Small intestine (tissue), 7 donors: Measurements from ENCODE around the gene RASA1. TPM values are rescaled to one million over a fixed set of nuclear protein-coding genes. Genes with fewer than 3 reads are reported as not detected.

ENCODE experiments used
- DNase-seq, 2 donors: peaks; one replicate each; pipeline versions ENCODE4 v3.0.0 to v3.0.0-alpha.2; 2013
- FAIRE-seq: peaks from 2 replicates; lab custom pipeline; 2012; peaks lifted over from hg19 to GRCh38; lab: Jason Lieb, UNC
- H3K27ac ChIP-seq, 3 donors: one replicate each; pipeline ENCODE4 v1.5.1; 2013; ENCODE audit warnings: low read length in 2 of 3, mild to moderate bottlenecking in 2 of 3, control low read depth in 1 of 3, inconsistent platforms in 1 of 3, low read depth in 1 of 3, moderate library complexity in 1 of 3
- H3K27me3 ChIP-seq, 3 donors: one replicate each; pipeline ENCODE4 v1.6.1; 2013; ENCODE audit warnings: low read length in 3 of 3, inconsistent platforms in 1 of 3; ENCODE audit not compliant: control insufficient read depth in 3 of 3, insufficient read depth in 3 of 3
- H3K36me3 ChIP-seq, 3 donors: one replicate each; pipeline ENCODE4 v1.6.1; 2013; ENCODE audit warnings: low read length in 3 of 3, inconsistent platforms in 1 of 3, low read depth in 1 of 3, mild to moderate bottlenecking in 1 of 3, moderate library complexity in 1 of 3; ENCODE audit not compliant: control insufficient read depth in 3 of 3, insufficient read depth in 2 of 3
- H3K4me1 ChIP-seq, 3 donors: one replicate each; pipeline ENCODE4 v1.6.1; 2013; ENCODE audit warnings: low read length in 2 of 3, inconsistent platforms in 1 of 3, low read depth in 1 of 3, mild to moderate bottlenecking in 1 of 3, moderate library complexity in 1 of 3; ENCODE audit not compliant: control insufficient read depth in 3 of 3, insufficient read depth in 2 of 3
- H3K4me3 ChIP-seq, 3 donors: one replicate each; pipeline ENCODE4 v1.5.1; 2013; ENCODE audit warnings: low read length in 3 of 3, control low read depth in 1 of 3, inconsistent platforms in 1 of 3, low read depth in 1 of 3, mild to moderate bottlenecking in 1 of 3, moderate library complexity in 1 of 3
- H3K9me3 ChIP-seq, 2 donors: one replicate each; pipeline ENCODE4 v1.6.1; 2013; ENCODE audit warnings: low read depth in 1 of 2, low read length in 1 of 2; ENCODE audit not compliant: control insufficient read depth in 2 of 2, insufficient read depth in 1 of 2
- WGBS, 3 donors: extraction: QIAGEN DNeasy Blood & Tissue Kit; methylation state at CpG; one replicate each; pipeline ENCODE4 v1.1.7; 2013; 5-methylcytosine and 5-hydroxymethylcytosine counted together
- polyA plus RNA-seq, 4 donors: library from polyadenylated mRNA; stranded (reverse) in 3 of 4; unstranded in 1 of 4; fragments of 200-250 nt in 3 of 4; fragments of 120-200 nt in 1 of 4; gene quantifications; one replicate each; pipeline versions ENCODE4 v1.2.1 to v1.2.3, GENCODE V29; 2013
- donor health status: healthy with polysubstance abuse.
- donor health status: control.
- donor health status: control.
- donor health status: Bipolar disorder and iron deficiency.
- donor health status: healthy.

The RASA1 gene
- polyA plus RNA-seq, 4 donors: 9.5 to 30.5 (median 13.7) TPM

- Histone ChIP-seq H3K4me3 (no peak overlapping the region), H3K27me3 (no peaks in the 10 kb centered on the region), H3K27ac (no peak overlapping the region), H3K9me3 (peaks cover 0 to 3% of the 10 kb centered on the region in 2 donors), H3K4me1 (no peaks in the 10 kb centered on the region), H3K36me3 (peaks cover 9 to 23% (median 10%) of the 10 kb centered on the region in 3 donors)
- 87 to 92% (median 87%) methylated on average over 3 of the region's 3 CpGs for WGBS, 3 donors
- FAIRE-seq: no peak
- DNase-seq: no peak
Observed at GRCh38 chr5:87403409-87403808, 135.7 kb downstream of the RASA1 start.

DNA sequence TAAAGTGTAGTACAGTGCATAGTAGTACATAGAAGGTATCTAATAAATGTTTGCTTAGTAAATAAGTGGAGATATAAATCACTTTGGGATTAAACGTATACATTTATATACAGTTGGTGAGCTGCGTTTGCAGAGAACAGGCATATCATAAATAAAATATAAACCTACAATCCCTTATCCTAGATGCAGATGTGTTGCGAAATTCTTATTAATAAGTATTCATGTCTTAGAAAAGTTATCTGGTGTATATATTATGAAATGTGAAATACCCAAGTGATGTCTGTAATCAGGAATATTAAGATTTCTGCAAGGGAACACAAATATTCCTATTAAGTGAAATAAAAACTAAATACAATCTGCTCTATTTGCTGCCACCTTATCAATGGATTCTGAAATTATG is 136.2 kb downstream of the RASA1 start:
- H3K4me3 ChIP-seq: no peak overlapping the region
- no peaks in the 10 kb centered on the region for H3K27me3 ChIP-seq
- DNase-seq (no peak), FAIRE-seq (no peak)
- peaks cover 0 to 3% of the 10 kb centered on the region in 2 donors for H3K9me3 ChIP-seq
- peaks cover 10 to 26% (median 13%) of the 10 kb centered on the region in 3 donors for H3K36me3 ChIP-seq
- H3K27ac ChIP-seq: no peak overlapping the region
- whole genome bisulfite sequencing, 3 donors: 82 to 88% (median 82%) methylated on average over 3 of the region's 3 CpGs
- H3K4me1 ChIP-seq: no peaks in the 10 kb centered on the region

- Histone ChIP-seq H3K4me3 (no peak overlapping the region), H3K36me3 (peaks cover 10 to 26% (median 13%) of the 10 kb centered on the region in 3 donors), H3K4me1 (no peaks in the 10 kb centered on the region), H3K27me3 (no peaks in the 10 kb centered on the region), H3K27ac (no peak overlapping the region), H3K9me3 (peaks cover 0 to 3% of the 10 kb centered on the region in 2 donors)
- no peak for FAIRE-seq
- WGBS, 3 donors: 86 to 90% (median 88%) methylated on average over 2 of the region's 2 CpGs
- DNase-seq: no peak
Observed at GRCh38 chr5:87404359-87404758, 136.7 kb downstream of the RASA1 start.

DNA sequence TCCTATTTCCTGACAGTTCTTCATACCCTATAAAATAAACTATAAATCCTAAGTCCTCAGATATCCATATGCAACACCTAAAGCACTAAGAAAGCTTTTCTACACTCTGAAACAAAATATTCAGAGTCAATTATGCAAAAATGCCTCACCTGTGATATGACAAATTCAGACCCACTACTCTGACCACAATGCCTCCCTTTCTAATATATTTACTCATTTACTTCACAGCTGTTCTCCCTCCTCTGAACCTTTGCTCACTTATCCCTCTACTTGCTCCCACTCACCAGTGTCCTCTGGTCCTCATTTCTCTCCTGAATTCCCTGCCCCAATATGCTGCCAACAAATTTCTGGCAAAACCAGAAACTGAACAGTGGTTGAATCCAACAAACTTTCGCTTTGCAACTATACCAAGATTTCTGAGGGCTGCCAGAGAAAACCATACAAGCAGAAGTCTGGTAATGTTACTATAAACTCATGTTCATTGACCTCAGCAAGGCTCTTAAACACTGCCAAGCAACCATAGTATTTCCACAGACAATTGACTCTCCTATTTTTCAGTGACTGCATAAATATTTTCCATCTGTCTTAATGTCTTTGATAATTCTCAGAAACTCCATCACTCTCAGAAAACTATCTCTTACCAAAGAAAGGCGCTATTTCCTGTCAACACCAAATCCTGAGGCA is 137.9 kb downstream of the RASA1 start:
- DNase-seq (no peak), FAIRE-seq (no peak)
- peaks cover 10 to 26% (median 12%) of the 10 kb centered on the region in 3 donors for H3K36me3 ChIP-seq
- peaks cover 0 to under 1% (median 0%) of the 10 kb centered on the region in 3 donors for H3K4me1 ChIP-seq
- no peak overlapping the region for H3K27ac ChIP-seq
- no peaks in the 10 kb centered on the region for H3K27me3 ChIP-seq
- peaks cover 0 to 3% of the 10 kb centered on the region in 2 donors for H3K9me3 ChIP-seq
- WGBS, 3 donors: 90 to 95% (median 94%) methylated on average over 2 of the region's 2 CpGs
- H3K4me3 ChIP-seq: no peak overlapping the region

DNA sequence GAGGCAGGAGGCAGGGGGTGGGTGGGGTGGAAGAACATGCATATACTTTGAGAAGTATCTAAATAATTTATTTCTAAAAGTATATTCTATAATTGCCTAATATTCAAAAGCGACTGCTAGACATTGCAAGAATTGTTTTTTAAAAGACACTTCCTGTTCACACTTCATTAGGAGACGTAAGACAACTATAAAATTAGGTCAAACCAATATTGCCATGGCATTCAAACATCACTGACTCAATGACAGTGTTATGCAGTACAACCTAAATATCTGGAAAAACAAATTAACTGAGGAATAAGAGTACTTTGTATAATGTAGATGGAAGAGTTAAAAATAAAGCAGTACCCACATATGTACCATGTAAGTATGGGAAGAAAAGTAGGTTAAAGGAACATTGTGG is 140.5 kb downstream of the RASA1 start:
- DNase-seq (no peak), FAIRE-seq (no peak)
- H3K27me3 ChIP-seq: no peaks in the 10 kb centered on the region
- H3K9me3 ChIP-seq: no peaks in the 10 kb centered on the region
- H3K4me1 ChIP-seq: peaks cover 0 to 6% (median 2%) of the 10 kb centered on the region in 3 donors
- H3K36me3 ChIP-seq: peaks cover 6 to 19% (median 10%) of the 10 kb centered on the region in 3 donors
- WGBS, 3 donors: 71 to 79% (median 76%) methylated on average over 2 of the region's 2 CpGs
- H3K4me3 ChIP-seq: no peak overlapping the region
- H3K27ac ChIP-seq: no peak overlapping the region

DNA sequence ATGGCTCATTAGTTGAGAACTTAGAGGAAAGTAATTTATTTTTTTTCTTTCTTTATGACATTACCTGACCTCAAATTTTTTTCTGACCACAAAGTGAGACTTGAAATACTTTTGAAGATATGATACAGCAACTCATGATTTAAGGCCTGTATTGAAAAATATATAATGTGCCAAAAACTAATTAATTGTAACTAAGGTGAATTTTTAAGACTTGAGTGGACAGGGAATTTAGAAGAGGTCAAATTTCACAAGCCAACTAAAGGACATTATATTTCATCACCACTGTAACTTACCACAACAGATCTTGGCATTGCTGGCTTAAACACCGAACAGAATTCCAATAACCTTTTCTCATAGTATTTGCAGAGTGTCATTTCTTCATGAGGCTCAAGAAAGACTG is 143.2 kb downstream of the RASA1 start:
- Histone ChIP-seq H3K27ac (no peak overlapping the region), H3K36me3 (peaks cover 2 to 11% (median 10%) of the 10 kb centered on the region in 3 donors), H3K4me1 (peaks cover 0 to 6% (median 2%) of the 10 kb centered on the region in 3 donors), H3K27me3 (no peaks in the 10 kb centered on the region), H3K9me3 (no peaks in the 10 kb centered on the region), H3K4me3 (no peak overlapping the region)
- WGBS, 3 donors: 89 to 94% (median 91%) methylated on average over 1 of the region's 1 CpG
- FAIRE-seq (no peak), DNase-seq (no peak)

- Histone ChIP-seq H3K4me3 (peak overlapping the region; percentile 68 to 93 (median 74)), H3K27me3 (no peaks in the 10 kb centered on the region), H3K4me1 (peaks cover 0 to 6% (median 2%) of the 10 kb centered on the region in 3 donors), H3K27ac (peak overlapping the region in 2 of 3 donors; percentile 95 to 96), H3K36me3 (peaks cover 2 to 11% (median 6%) of the 10 kb centered on the region in 3 donors), H3K9me3 (no peaks in the 10 kb centered on the region)
- no peak for DNase-seq
- FAIRE-seq: no peak
- WGBS, 3 donors: 3 to 7% (median 7%) methylated on average over 5 of the region's 5 CpGs
Observed at GRCh38 chr5:87411586-87411972, 143.9 kb downstream of the RASA1 start.

DNA sequence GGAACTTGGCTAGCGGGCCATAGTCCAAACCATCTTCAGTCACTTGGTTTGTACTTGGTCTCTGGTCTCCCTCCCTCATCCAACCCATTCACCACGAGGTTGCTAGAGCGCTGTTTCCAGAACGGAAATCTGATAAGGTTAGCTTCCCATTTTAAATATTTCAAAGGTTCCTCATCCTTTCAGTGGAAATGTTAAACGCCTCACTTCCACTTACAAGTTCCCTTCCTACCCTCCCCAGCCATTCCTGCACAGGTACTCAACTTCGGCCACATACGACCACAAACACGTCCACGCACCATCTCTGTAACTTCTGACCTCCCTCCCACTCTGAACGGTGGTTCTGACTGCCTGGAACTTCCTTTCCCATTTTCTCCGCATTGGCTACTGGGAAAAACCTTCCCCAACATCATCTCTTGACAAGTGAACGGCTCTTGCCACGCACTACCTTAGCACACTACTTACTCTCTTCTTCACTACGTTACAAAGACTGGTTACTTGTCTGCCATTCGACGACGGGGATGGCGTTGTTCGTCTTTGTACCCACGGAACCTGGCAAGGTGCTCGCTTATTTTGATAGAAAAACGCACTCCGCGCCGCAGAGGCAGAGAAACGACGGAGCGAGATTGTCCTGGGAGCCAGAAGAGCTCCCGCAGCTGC is 144.4 kb downstream of the RASA1 start:
- 0% methylated on average over 29 of the region's 29 CpGs for WGBS, 3 donors
- no peak for FAIRE-seq
- Histone ChIP-seq H3K4me3 (peak overlapping the region; percentile 68 to 93 (median 74)), H3K27ac (peak overlapping the region; percentile 78 to 96 (median 95)), H3K4me1 (peaks cover 0 to 6% (median 2%) of the 10 kb centered on the region in 3 donors), H3K27me3 (no peaks in the 10 kb centered on the region), H3K36me3 (peaks cover 0 to 8% (median 4%) of the 10 kb centered on the region in 3 donors), H3K9me3 (no peaks in the 10 kb centered on the region)
- DNase-seq: peak; percentile 72 to 76
